HG03354 (cell line): Measurements from ENCODE around the gene SHANK2.

Experiments
- ATAC-seq: cut with Tn5 transposase; IDR thresholded peaks from one replicate; pipeline ENCODE4 v1.9.1; 2021; ENCODE audit warnings: mild to moderate bottlenecking; ENCODE audit not compliant: unreplicated experiment, poor library complexity, severe bottlenecking

The SHANK2 gene

GRCh38 chr11:71272161-71272560 is 19.8 kb upstream of the SHANK2 start:
- ATAC-seq = no peak

DNA sequence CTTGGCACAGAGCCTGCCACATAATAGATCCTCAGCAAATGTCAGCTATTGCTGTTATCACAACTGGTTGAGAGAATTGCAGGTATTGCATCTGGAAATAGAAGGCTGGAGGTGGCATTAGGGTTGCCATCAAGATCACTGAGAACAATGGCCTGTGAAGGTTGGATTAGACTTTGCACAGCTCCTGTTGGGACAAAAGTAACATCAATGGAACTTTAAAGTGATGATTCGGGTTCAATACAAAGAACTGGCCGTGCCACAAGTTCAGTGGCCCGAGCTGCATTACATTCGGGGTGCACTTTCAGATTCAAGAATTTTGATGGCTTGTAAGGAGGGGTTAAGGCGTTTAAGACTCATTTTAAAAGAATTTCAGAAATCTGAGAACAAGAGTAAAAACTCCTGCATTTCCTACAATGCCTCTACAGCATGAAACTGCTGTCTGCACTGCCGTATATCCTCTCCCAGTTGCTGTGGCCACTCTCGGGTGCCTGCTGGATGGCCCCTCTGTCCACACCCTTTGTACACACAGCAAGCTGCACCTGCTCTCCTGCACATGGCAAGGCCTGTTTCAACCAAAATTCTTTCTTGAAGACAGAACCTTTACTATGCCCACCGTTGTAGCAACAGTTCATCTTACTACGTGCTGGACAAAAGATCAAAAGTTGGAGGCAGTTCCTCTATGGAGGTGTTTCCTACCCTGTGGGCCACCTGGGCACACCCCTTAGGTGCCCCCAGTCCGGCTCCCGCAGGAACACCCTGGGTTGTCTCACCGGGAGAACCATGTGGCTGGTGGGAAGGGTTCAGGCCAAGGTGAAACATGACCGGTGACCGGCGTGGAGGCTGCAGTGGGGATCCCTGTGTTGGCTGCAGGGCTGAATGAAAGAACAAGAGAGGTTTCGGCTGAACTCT is 17.5 kb upstream of the SHANK2 start:
- ATAC-seq = no peak

DNA sequence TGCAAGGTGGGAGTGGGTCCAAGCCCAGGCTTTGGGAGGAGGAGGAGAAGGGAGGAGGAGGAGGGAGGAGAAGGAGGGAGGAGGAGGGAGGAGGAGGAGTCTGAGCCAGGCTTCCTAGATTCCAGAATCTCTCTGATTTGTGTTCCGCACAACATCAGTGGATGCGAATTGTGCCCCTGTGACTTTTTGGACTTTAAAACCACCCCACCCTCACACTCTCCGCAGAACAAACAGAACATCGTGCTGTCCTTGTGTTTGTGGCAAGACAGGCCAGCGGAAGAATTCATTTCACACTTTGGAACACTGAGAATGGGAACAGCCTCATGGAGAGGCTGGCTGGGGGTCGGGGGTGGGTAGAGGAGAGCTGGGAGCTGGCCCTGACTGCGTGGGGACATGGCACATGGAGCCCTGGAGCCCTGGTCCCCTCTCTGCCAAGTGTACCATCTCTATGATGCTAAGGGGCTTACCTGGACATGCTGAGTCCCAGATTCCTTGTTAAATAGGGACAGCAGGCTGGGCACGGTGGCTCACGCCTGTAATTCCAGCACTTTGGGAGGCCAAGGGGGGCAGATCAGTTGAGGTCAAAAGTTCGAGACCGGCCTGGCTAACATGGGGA is 16.4 kb upstream of the SHANK2 start:
- ATAC-seq = no peak

- no peak for ATAC-seq
These were observed 15.5 kb upstream of the SHANK2 start for GRCh38 chr11:71267807-71268421.

DNA sequence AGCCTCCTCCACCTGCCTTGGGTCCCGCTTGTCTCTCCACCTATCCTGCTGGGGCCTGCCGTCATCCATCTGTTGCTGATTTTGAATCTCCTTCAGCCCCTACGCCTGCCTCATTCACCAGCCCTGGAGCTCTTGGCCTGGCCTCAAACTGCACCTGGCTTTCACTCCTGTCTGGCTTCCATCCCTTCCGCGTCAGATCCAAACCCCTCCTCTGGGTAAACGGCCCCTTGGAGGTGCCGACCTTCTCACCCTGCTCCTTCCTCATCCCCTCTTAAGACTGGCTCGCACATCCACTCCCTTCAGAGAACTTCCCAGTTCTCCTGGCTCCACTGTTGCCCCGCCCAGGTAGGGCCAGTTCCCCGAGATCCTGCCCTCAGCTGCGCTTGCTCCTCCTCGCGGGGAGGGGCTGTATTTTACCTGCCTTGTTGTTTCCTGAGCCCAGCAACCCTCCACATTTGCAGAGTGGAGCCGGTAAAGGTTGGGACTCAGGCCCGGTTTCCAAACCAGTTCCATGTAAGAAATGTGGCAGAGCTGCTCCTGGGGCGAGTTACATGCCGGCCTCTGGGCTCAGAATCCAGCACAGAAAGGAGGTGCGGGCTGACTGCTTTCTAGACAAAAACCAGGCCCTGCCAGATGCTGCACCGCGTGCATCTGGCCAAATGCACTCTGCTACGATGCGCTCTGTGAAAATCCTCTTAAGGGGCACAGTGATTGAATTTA is 13.9 kb upstream of the SHANK2 start:
- no peak for ATAC-seq

DNA sequence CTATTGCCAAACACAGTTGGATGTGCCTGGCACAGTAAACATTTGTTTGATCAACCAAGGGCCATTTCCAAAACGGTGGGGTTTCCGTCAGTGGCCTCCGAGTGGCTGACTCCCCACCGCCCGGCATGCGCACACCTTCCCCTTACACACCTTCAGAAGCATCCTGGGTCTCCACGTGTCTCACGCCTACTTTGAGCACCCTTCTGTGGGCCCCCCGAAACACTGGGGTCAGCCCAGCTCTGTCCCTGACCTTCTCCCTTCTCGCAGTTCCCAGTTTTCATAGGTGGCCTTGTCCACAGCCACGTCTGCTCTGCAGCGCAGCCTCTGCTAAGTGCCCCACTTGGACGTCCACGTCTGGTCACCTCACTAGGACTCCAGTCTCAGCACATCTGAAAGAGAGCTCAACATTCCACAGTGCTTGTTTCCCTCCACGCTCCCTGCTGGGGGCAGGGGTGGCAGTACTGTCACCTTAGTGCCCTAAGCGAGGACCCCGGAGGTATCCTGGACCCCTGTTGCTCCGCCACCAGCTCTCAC is 13.2 kb upstream of the SHANK2 start:
- no peak for ATAC-seq

GRCh38 chr11:71263386-71263785 is 11.0 kb upstream of the SHANK2 start:
- no peak for ATAC-seq

- no peak for ATAC-seq
These were observed 3.6 kb upstream of the SHANK2 start for GRCh38 chr11:71255800-71256479.

GRCh38 chr11:71255323-71255722 is 2.9 kb upstream of the SHANK2 start:
- no peak for ATAC-seq

DNA sequence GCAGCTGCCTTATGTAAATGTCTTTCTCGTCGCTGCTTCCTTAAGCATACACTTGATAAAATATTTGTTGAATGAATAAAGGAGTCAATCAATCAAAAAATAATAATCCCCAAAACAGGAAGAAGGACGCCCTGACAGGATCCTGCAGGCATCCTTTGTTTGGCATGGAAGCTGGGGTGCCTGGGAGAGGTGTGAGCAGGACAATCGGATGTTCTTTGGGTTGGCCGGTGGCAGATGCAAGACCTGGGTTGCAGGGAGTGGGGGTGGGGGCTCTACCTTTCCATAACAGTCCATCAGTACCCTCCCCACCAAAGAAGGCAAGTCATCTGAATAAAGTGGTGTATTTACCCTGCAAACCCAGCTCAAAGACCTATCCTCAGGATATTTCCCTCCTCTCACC is 1.4 kb upstream of the SHANK2 start:
- ATAC-seq = no peak

GRCh38 chr11:71252770-71253730 is 673 bp upstream of the SHANK2 start:
- ATAC-seq = peak; percentile 58

GRCh38 chr11:71251761-71252268 is 562 bp downstream of the SHANK2 start:
- peak; percentile 50 for ATAC-seq

GRCh38 chr11:71251151-71251721 is 1.1 kb downstream of the SHANK2 start:
- no peak for ATAC-seq

- ATAC-seq = no peak
These were observed 1.7 kb downstream of the SHANK2 start for GRCh38 chr11:71250523-71251150.

GRCh38 chr11:71249301-71249700 is 3.1 kb downstream of the SHANK2 start:
- no peak for ATAC-seq

DNA sequence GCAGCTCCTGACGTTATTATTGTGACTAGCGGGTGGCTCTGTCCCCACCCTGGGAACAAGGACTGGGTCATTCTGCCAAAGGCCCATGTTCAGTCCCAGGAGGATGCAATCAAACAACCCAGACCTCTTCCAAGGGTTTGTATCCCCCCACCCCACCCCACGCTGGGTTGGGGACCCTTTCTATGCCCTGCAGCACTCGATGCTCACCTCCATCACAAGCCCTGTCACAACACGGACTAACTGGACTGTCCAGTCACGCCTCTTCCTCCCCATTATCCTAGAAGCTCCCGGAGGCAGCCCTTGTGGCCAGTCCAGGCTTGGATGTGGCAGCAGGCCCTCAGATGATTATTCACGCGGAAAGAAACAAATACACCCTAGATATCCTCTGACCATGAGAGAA is 3.7 kb downstream of the SHANK2 start:
- no peak for ATAC-seq

GRCh38 chr11:71248251-71248570 is 4.2 kb downstream of the SHANK2 start:
- ATAC-seq = no peak
